Neural progenitor cell (in vitro differentiated cells): Measurements from ENCODE around the gene BICDL2.

Experiments
- EZH2 ChIP-seq: fragments of 200-600 bp; sonication (generic); IDR thresholded peaks from 2 replicates; pipeline ENCODE4 v1.6.1; 2017; ENCODE audit warnings: antibody characterized with exemption, mild to moderate bottlenecking, moderate library complexity
- TF ChIP-seq, protein P1 (sequence below): fragments of 200-600 bp; sonication (generic); IDR thresholded peaks from 2 replicates; pipeline ENCODE4 v1.5.1; 2017; ENCODE audit warnings: antibody characterized with exemption, mild to moderate bottlenecking

- TF ChIP-seq, protein P1, sequence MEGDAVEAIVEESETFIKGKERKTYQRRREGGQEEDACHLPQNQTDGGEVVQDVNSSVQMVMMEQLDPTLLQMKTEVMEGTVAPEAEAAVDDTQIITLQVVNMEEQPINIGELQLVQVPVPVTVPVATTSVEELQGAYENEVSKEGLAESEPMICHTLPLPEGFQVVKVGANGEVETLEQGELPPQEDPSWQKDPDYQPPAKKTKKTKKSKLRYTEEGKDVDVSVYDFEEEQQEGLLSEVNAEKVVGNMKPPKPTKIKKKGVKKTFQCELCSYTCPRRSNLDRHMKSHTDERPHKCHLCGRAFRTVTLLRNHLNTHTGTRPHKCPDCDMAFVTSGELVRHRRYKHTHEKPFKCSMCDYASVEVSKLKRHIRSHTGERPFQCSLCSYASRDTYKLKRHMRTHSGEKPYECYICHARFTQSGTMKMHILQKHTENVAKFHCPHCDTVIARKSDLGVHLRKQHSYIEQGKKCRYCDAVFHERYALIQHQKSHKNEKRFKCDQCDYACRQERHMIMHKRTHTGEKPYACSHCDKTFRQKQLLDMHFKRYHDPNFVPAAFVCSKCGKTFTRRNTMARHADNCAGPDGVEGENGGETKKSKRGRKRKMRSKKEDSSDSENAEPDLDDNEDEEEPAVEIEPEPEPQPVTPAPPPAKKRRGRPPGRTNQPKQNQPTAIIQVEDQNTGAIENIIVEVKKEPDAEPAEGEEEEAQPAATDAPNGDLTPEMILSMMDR: no peak
- TF ChIP-seq EZH2: no peak
These were observed 1.3 kb downstream of the BICDL2 start for GRCh38 chr16:3035289-3035971.
